ENCODE measurements around the gene SLIT1. TPM values are rescaled to one million over a fixed set of nuclear protein-coding genes. Genes with fewer than 3 reads are reported as not detected.

Gene SLIT1
- total and polyA plus RNA-seq, 2 donors (not counting 1 experiment from before 2014, with no cell fraction given): 0.15 to 0.49 TPM

- Histone ChIP-seq H3K9ac (ENCODE audit: low read length) (no peak overlapping the region), H3K27me3 (replicated peaks in 1 of 4; ENCODE audit: control extremely low read depth in 1 of 4, control insufficient read depth in 3 of 4, insufficient read depth in 4 of 4, low read length in 3 of 4) (peaks cover 0 to 28% (median 3%) of the 10 kb centered on the region in 4 experiments), H3K4me2 (replicated peaks; ENCODE audit: low read depth, low read length, poor library complexity, severe bottlenecking) (no peak overlapping the region), H2AFZ (ENCODE audit: insufficient read depth, low read depth, low read length, poor library complexity, severe bottlenecking) (no peak overlapping the region), H4K20me1 (ENCODE audit: control insufficient read depth, insufficient read depth, low read length, poor library complexity, severe bottlenecking) (no peaks in the 10 kb centered on the region), H3K4me3 (ENCODE audit: control extremely low read depth in 1 of 5, extremely low read depth in 1 of 5, insufficient read depth in 1 of 5, low read depth in 2 of 5, low read length in 4 of 5) (no peak overlapping the region), H3K9me3 (ENCODE audit: control extremely low read depth in 1 of 3, control insufficient read depth in 2 of 3, insufficient read depth in 1 of 3, low read length in 2 of 3) (peaks cover 0 to 4% (median 0%) of the 10 kb centered on the region in 3 donors), H3K27ac (ENCODE audit: low read length in 2 of 2) (no peak overlapping the region), H3K36me3 (replicated peaks in 1 of 2; ENCODE audit: control extremely low read depth in 1 of 2, control insufficient read depth in 1 of 2, extremely low read depth in 1 of 2, insufficient read depth in 2 of 2, low read length in 1 of 2) (no peaks in the 10 kb centered on the region), H3K4me1 (ENCODE audit: control insufficient read depth in 2 of 2, insufficient read depth in 2 of 2, low read length in 2 of 2) (no peaks in the 10 kb centered on the region), H3K79me2 (ENCODE audit: control insufficient read depth, insufficient read depth, low read length) (no peaks in the 10 kb centered on the region)
- intact Hi-C loops (cut with micrococcal nuclease): loop anchor here (1.0 kb wide), 2 partner anchors 137 to 161 kb away; no protein-coding TSS in a partner anchor
- ATAC-seq (ENCODE audit: low read depth) (peak; percentile 74), DNase-seq (peak; percentile 78)
- Mint-ChIP-seq H3K27ac (no peak overlapping the region), H3K4me1 (no peaks in the 10 kb centered on the region), H3K4me3 (no peak overlapping the region), H3K9me3 (ENCODE audit: insufficient read depth) (no peaks in the 10 kb centered on the region), H3K27me3 (peaks cover 40% of the 10 kb centered on the region)
- ChIA-PET POLR2A (no interaction called here), CTCF (interaction anchor here (0.6 to 12.3 kb wide), 40 partner anchors 9 to 583 kb away, joined by 3 to 412 read pairs (median 4); no protein-coding TSS in a partner anchor)
- 52% methylated on average over 19 of the region's 21 CpGs for WGBS (ENCODE audit: insufficient coverage)
- TF ChIP-seq EZH2 (IDR thresholded peaks at IDR 0.05; ENCODE audit: borderline replicate concordance, insufficient read depth, low read depth, low read length, poor library complexity, severe bottlenecking): no peak
- TF ChIP-seq CTCF (IDR thresholded peaks at IDR 0.05): peak; percentile 90
Observed at GRCh38 chr10:97072851-97073665, 112.7 kb downstream of the SLIT1 start.

GRCh38 chr10:97071496-97071895, 114.3 kb downstream of the SLIT1 start:
- no peak overlapping the region for H3K27ac Mint-ChIP-seq
- CTCF ChIA-PET: interaction anchor here (0.6 to 12.3 kb wide), 8 partner anchors 8 to 174 kb away, joined by 4 to 412 read pairs (median 13); no protein-coding TSS in a partner anchor
- DNase-seq (no peak), ATAC-seq (ENCODE audit: low read depth) (no peak)
- POLR2A ChIA-PET: no interaction called here
- H3K79me2 ChIP-seq (ENCODE audit: control insufficient read depth, insufficient read depth, low read length): no peaks in the 10 kb centered on the region
- H3K27me3 Mint-ChIP-seq: peaks cover 39% of the 10 kb centered on the region
- no peak overlapping the region for H3K4me2 ChIP-seq (replicated peaks; ENCODE audit: low read depth, low read length, poor library complexity, severe bottlenecking)
- H3K27me3 ChIP-seq (replicated peaks in 1 of 4; ENCODE audit: control extremely low read depth in 1 of 4, control insufficient read depth in 3 of 4, insufficient read depth in 4 of 4, low read length in 3 of 4): peaks cover 0 to 26% (median 3%) of the 10 kb centered on the region in 4 experiments
- no peak overlapping the region for H3K4me3 Mint-ChIP-seq
- no peaks in the 10 kb centered on the region for H3K4me1 Mint-ChIP-seq
- no peaks in the 10 kb centered on the region for H3K9me3 Mint-ChIP-seq (ENCODE audit: insufficient read depth)
- TF ChIP-seq EZH2 (IDR thresholded peaks at IDR 0.05; ENCODE audit: borderline replicate concordance, insufficient read depth, low read depth, low read length, poor library complexity, severe bottlenecking): no peak
- no peak for TF ChIP-seq CTCF (IDR thresholded peaks at IDR 0.05)
- no peak overlapping the region for H3K9ac ChIP-seq (ENCODE audit: low read length)
- no peaks in the 10 kb centered on the region for H4K20me1 ChIP-seq (ENCODE audit: control insufficient read depth, insufficient read depth, low read length, poor library complexity, severe bottlenecking)
- H3K9me3 ChIP-seq (ENCODE audit: control extremely low read depth in 1 of 3, control insufficient read depth in 2 of 3, insufficient read depth in 1 of 3, low read length in 2 of 3): peaks cover 0 to 4% (median 0%) of the 10 kb centered on the region in 3 donors
- no peaks in the 10 kb centered on the region for H3K4me1 ChIP-seq (ENCODE audit: control insufficient read depth in 2 of 2, insufficient read depth in 2 of 2, low read length in 2 of 2)
- no peak overlapping the region for H2AFZ ChIP-seq (ENCODE audit: insufficient read depth, low read depth, low read length, poor library complexity, severe bottlenecking)
- intact Hi-C loops (cut with micrococcal nuclease): no loop called here
- WGBS (ENCODE audit: insufficient coverage): 91% methylated on average over 6 of the region's 7 CpGs
- no peaks in the 10 kb centered on the region for H3K36me3 ChIP-seq (replicated peaks in 1 of 2; ENCODE audit: control extremely low read depth in 1 of 2, control insufficient read depth in 1 of 2, extremely low read depth in 1 of 2, insufficient read depth in 2 of 2, low read length in 1 of 2)
- H3K27ac ChIP-seq (ENCODE audit: low read length in 2 of 2): no peak overlapping the region
- no peak overlapping the region for H3K4me3 ChIP-seq (ENCODE audit: control extremely low read depth in 1 of 5, extremely low read depth in 1 of 5, insufficient read depth in 1 of 5, low read depth in 2 of 5, low read length in 4 of 5)
